HepG2 (cell line): ENCODE data around the gene SCYGR8. TPM values are rescaled to one million over a fixed set of nuclear protein-coding genes. Genes with fewer than 3 reads are reported as not detected.
"Not testable (repeated sequence)": the region's sequence is repeated elsewhere in the genome, so short reads cannot be mapped to it uniquely, and the experiment has no call there.

Source experiments
- ATAC-seq: fragments of 200-7000 bp; cut with Tn5 transposase; 3 replicates; pipeline ENCODE4 v1.9.1; 2020; ENCODE audit warnings: mild to moderate bottlenecking, moderate library complexity
- BruUV-seq: library from RNA; stranded (reverse); fragments of 400-500 nt; replicated peaks from 2 replicates; lab custom pipeline; 2021; lab: Mats Ljungman, UMichigan
- CTCF ChIA-PET: fragments of 300-600 bp; formaldehyde crosslinking; extraction: SDS; loops from one replicate; lab custom pipeline; 2021; ENCODE audit warnings: low total read pairs, inconsistent platforms, low intra/inter-chr PET ratio; lab: Yijun Ruan, JAX
- POLR2A ChIA-PET: fragments of 350-600 bp; sonication (Branson Sonifier 250); formaldehyde crosslinking; loops from one replicate; lab custom pipeline; 2020; ENCODE audit warnings: antibody characterized with exemption, inconsistent platforms; lab: Yijun Ruan, JAX
- DNase-seq: peaks from one replicate; pipeline ENCODE4 v3.0.0-alpha.2; 2015; ENCODE audit warnings: low spot score
- FAIRE-seq: peaks from 3 replicates; lab custom pipeline; 2011; peaks lifted over from hg19 to GRCh38; lab: Jason Lieb, UNC
- H2AFZ ChIP-seq: one replicate; pipeline ENCODE4 v1.6.1; 2011; ENCODE audit warnings: low read length, inconsistent platforms
- H3K27ac ChIP-seq: fragments of 300-600 bp; 3 replicates; pipeline ENCODE4 v1.8.0; 2011; ENCODE audit warnings: mixed run types, mild to moderate bottlenecking, mixed read lengths, low read length, inconsistent platforms; ENCODE audit not compliant: insufficient read depth; ENCODE audit errors: extremely low read length
- H3K27me3 ChIP-seq, 2 experiments: fragments of 200-600 bp in 1 of 2; 2 replicates in 1 of 2; 3 replicates in 1 of 2; pipeline versions ENCODE4 v1.6.0 to v1.8.0; 2011; ENCODE audit warnings: low read length in 2 of 2, mild to moderate bottlenecking in 2 of 2, moderate library complexity in 2 of 2, inconsistent platforms in 1 of 2; ENCODE audit not compliant: insufficient read depth in 2 of 2, control insufficient read depth in 1 of 2
- H3K36me3 ChIP-seq, 2 experiments: fragments of 200-600 bp in 1 of 2; replicated peaks in 1 of 2; 2 replicates in 1 of 2; 3 replicates in 1 of 2; pipeline versions ENCODE4 v1.5.1 to v1.8.0; 2011; ENCODE audit warnings: low read length in 2 of 2, inconsistent platforms in 1 of 2; ENCODE audit not compliant: insufficient read depth in 2 of 2, control insufficient read depth in 1 of 2
- H3K4me1 ChIP-seq: 2 replicates; pipeline ENCODE4 v1.5.1; 2012; ENCODE audit warnings: low read length, inconsistent platforms; ENCODE audit not compliant: insufficient read depth
- H3K4me2 ChIP-seq: 2 replicates; pipeline ENCODE4 v1.6.0; 2011; ENCODE audit warnings: low read depth, low read length, inconsistent platforms
- H3K4me3 ChIP-seq, 3 experiments: fragments of 200-600 bp in 1 of 3; sonication (generic), shearing (Covaris generic) in 1 of 3; replicated peaks in 1 of 3; 2 replicates each; pipeline ENCODE4 v1.5.1; 2011 to 2016; ENCODE audit warnings: low read length in 3 of 3, inconsistent platforms in 2 of 3, low read depth in 2 of 3, mild to moderate bottlenecking in 2 of 3, control low read depth in 1 of 3, mixed read lengths in 1 of 3; ENCODE audit not compliant: insufficient read depth in 1 of 3
- H3K79me2 ChIP-seq: one replicate; pipeline ENCODE4 v1.6.1; 2011; ENCODE audit warnings: low read length, inconsistent platforms; ENCODE audit not compliant: insufficient read depth
- H3K9ac ChIP-seq: 2 replicates; pipeline ENCODE4 v1.6.0; 2011; ENCODE audit warnings: mild to moderate bottlenecking, low read depth, low read length, inconsistent platforms; ENCODE audit not compliant: insufficient read depth
- H3K9me3 ChIP-seq: 2 replicates; pipeline ENCODE4 v1.5.1; 2012; ENCODE audit warnings: mild to moderate bottlenecking, low read length
- H4K20me1 ChIP-seq: 2 replicates; pipeline ENCODE4 v1.6.0; 2011; ENCODE audit warnings: inconsistent platforms, mild to moderate bottlenecking, low read length, moderate library complexity; ENCODE audit not compliant: insufficient read depth
- BHLHE40 ChIP-seq: IDR thresholded peaks from 2 replicates; pipeline ENCODE4 v1.6.1; 2011; ENCODE audit warnings: low read length, improper control_type of control experiment
- CTCF ChIP-seq: sonication (generic); formaldehyde crosslinking; IDR thresholded peaks from 2 replicates; pipeline ENCODE4 v1.5.0; 2020; ENCODE audit warnings: mild to moderate bottlenecking, missing genetic modification reagents, moderate library complexity
- PITX1 ChIP-seq: sonication (generic); formaldehyde crosslinking; IDR thresholded peaks from 2 replicates; pipeline ENCODE4 v1.5.1; 2020; ENCODE audit warnings: mild to moderate bottlenecking, missing genetic modification reagents
- STAG1 ChIP-seq: sonication (generic); formaldehyde crosslinking; IDR thresholded peaks from 2 replicates; pipeline ENCODE4 v1.4.0; 2020; ENCODE audit warnings: missing genetic modification reagents
- YY1 ChIP-seq: IDR thresholded peaks from 2 replicates; pipeline ENCODE4 v1.6.1; 2011; ENCODE audit warnings: low read length, low read depth, moderate library complexity, mild to moderate bottlenecking; ENCODE audit not compliant: insufficient read depth, insufficient replicate concordance
- ZNF362 ChIP-seq: sonication (generic); formaldehyde crosslinking; IDR thresholded peaks from 2 replicates; pipeline ENCODE4 v1.4.0; 2020; ENCODE audit warnings: missing genetic modification reagents, mild to moderate bottlenecking, borderline replicate concordance
- WGBS: methylation state at CpG from one replicate; pipeline ENCODE4 v1.1.6; 2017; ENCODE audit warnings: low lambda C conversion rate; 5-methylcytosine and 5-hydroxymethylcytosine counted together
- in situ Hi-C: cut with HindIII; loops from 2 replicates; pipeline ENCODE4 v1.10.0; 2017; ENCODE audit warnings: low pct_unique_long_range_greater_than_20kb; ENCODE audit not compliant: extremely low pct_ligation_motif_present
- intact Hi-C: fragments of 100-400 bp; cut with micrococcal nuclease; formaldehyde crosslinking; loops from one replicate; pipeline ENCODE4 v1.10.0; 2022; ENCODE audit not compliant: unreplicated experiment
- polyA plus RNA-seq, 8 experiments: library from polyadenylated mRNA; depleted of rRNA in 3 of 8; stranded (reverse) in 7 of 8; unstranded in 1 of 8; fragments of >200 nt; fragmentation: Illumina TruSeq in 4 of 8; extraction: Trizol in 4 of 8; gene quantifications; 2 replicates each; pipeline versions ENCODE4 v1.2.1 to v1.2.3, GENCODE V29; 2011 to 2016; ENCODE audit warnings: low read depth in 4 of 8, missing spikeins in 1 of 8, mixed read lengths in 1 of 8; ENCODE audit not compliant: insufficient read depth in 1 of 8
- total RNA-seq, 5 experiments: library from RNA; depleted of rRNA; stranded (reverse); fragments of >200 nt; fragmentation: Illumina TruSeq; extraction: Trizol; gene quantifications; 2 replicates each; pipeline ENCODE4 v1.2.3, GENCODE V29; 2016; ENCODE audit warnings: low read depth in 1 of 5

SCYGR8 gene
- total and polyA plus RNA-seq, 2 of the 13 experiments (the other 11 are each of a cell fraction or from before 2014, with no cell fraction given), result not detected

- H2AFZ ChIP-seq, H3K9ac ChIP-seq, H3K9me3 ChIP-seq, H3K27me3 ChIP-seq, FAIRE-seq, H3K4me3 ChIP-seq, H3K79me2 ChIP-seq, H3K27ac ChIP-seq, H3K36me3 ChIP-seq, intact Hi-C loops, in situ Hi-C loops, H3K4me2 ChIP-seq, POLR2A ChIA-PET, BruUV-seq, H4K20me1 ChIP-seq: not testable (repeated sequence)
- TF ChIP-seq BHLHE40 (peak; percentile 86), ZNF362 (peak; percentile 58; the same call in 1 of the 2 replicates), STAG1 (peak; percentile 45), PITX1 (peak; percentile 53; the same call in 1 of the 2 replicates), YY1 (peak; percentile 20), CTCF (CRISPR knock-in tag) (peak; percentile 47)
- DNase-seq (peak; percentile 40), ATAC-seq (0 out of 3 replicates have a peak, but pooled peaks have one; percentile 28)
- CTCF ChIA-PET, result interaction anchor here (1.3 kb wide), 1 partner anchor 121 kb away, joined by 4 read pairs; no protein-coding TSS in a partner anchor
- H3K4me1 ChIP-seq, result peaks cover 18% of the 10 kb centered on the region; the same call in 1 of the 2 replicates
- 25% methylated on average over 7 of the region's 7 CpGs for WGBS
These were observed 5.0 kb upstream of the SCYGR8 start for GRCh38 chr2:227740705-227741104.
